ENCODE data around the gene PDE4D. TPM values are rescaled to one million over a fixed set of nuclear protein-coding genes. Genes with fewer than 3 reads are reported as not detected.

Gene PDE4D
- total RNA-seq, 2 experiments from 2014 or later, result 0.50 to 0.51 TPM

GRCh38 chr5:59019078-59019477 is 874.4 kb downstream of the PDE4D start:
- H3K79me2 ChIP-seq (ENCODE audit: insufficient read depth, low read depth, low read length), result no peaks in the 10 kb centered on the region
- no peak overlapping the region for H2AFZ ChIP-seq (ENCODE audit: low read length)
- intact Hi-C loops (cut with micrococcal nuclease; ENCODE audit: unreplicated experiment), result no loop called here
- no peaks in the 10 kb centered on the region for H3K9me2 ChIP-seq (ENCODE audit: insufficient read depth, low read length)
- no peaks in the 10 kb centered on the region for H3K36me3 ChIP-seq (ENCODE audit: insufficient read depth, low read length)
- H3K27ac ChIP-seq (ENCODE audit: low read depth, low read length, poor library complexity, severe bottlenecking), result no peak overlapping the region
- H3K4me3 ChIP-seq (ENCODE audit: low read depth, low read length, poor library complexity, severe bottlenecking), result no peak overlapping the region
- no peak overlapping the region for H3K4me2 ChIP-seq (ENCODE audit: low read length)
- BruUV-seq (replicated peaks), result no TSS peak
- TF ChIP-seq CTCF (conservative IDR thresholded peaks at IDR 0.05; ENCODE audit: low read length) (no peak), EZH2phosphoT487 (IDR thresholded peaks at IDR 0.05; ENCODE audit: borderline replicate concordance, low read depth, low read length) (no peak)
- CTCF ChIA-PET (ENCODE audit: unreplicated experiment), result interaction anchor here (0.5 kb wide), 1 partner anchor 203 kb away, joined by 3 read pairs; no protein-coding TSS in a partner anchor
- H3K4me1 ChIP-seq (ENCODE audit: insufficient read depth, low read length, poor library complexity, severe bottlenecking), result no peaks in the 10 kb centered on the region
- no peak for DNase-seq (ENCODE audit: low spot score)
- H3K9me3 ChIP-seq (ENCODE audit: low read length), result no peaks in the 10 kb centered on the region
- POLR2A ChIA-PET, result interaction anchor here (1.2 kb wide), 1 partner anchor 18 kb away, joined by 6 read pairs; no protein-coding TSS in a partner anchor
- H4K20me1 ChIP-seq (ENCODE audit: insufficient read depth, low read length), result no peaks in the 10 kb centered on the region

DNA sequence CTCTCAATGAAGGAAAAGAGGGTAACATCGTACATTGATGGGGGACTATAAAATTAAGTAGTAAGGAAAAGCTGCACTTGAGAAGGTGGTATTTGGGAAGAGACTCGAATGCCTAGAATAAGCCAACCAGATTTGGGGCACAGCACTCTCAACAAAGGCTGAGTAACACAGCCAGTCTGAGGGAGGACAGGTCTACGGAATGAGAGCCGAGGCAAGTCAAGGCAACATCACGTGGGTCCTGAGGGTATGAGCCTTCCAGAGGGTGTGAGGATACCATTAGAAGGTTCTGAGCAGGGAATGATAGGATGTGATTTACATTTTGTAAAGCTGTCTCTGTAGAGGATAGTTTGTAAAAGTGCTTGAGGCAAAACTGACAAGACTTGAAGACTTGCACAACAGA is 876.6 kb downstream of the PDE4D start:
- no peaks in the 10 kb centered on the region for H3K4me1 ChIP-seq (ENCODE audit: insufficient read depth, low read length, poor library complexity, severe bottlenecking)
- H2AFZ ChIP-seq (ENCODE audit: low read length), result no peak overlapping the region
- DNase-seq (ENCODE audit: low spot score), result no peak
- CTCF ChIA-PET (ENCODE audit: unreplicated experiment), result no interaction called here
- TF ChIP-seq EZH2phosphoT487 (IDR thresholded peaks at IDR 0.05; ENCODE audit: borderline replicate concordance, low read depth, low read length) (no peak), CTCF (conservative IDR thresholded peaks at IDR 0.05; ENCODE audit: low read length) (no peak)
- POLR2A ChIA-PET, result interaction anchor here (0.7 kb wide), 1 partner anchor 36 kb away, joined by 3 read pairs; no protein-coding TSS in a partner anchor
- H3K4me3 ChIP-seq (ENCODE audit: low read depth, low read length, poor library complexity, severe bottlenecking), result no peak overlapping the region
- H3K79me2 ChIP-seq (ENCODE audit: insufficient read depth, low read depth, low read length), result no peaks in the 10 kb centered on the region
- intact Hi-C loops (cut with micrococcal nuclease; ENCODE audit: unreplicated experiment), result no loop called here
- no peaks in the 10 kb centered on the region for H3K9me2 ChIP-seq (ENCODE audit: insufficient read depth, low read length)
- H3K36me3 ChIP-seq (ENCODE audit: insufficient read depth, low read length), result no peaks in the 10 kb centered on the region
- no peak overlapping the region for H3K27ac ChIP-seq (ENCODE audit: low read depth, low read length, poor library complexity, severe bottlenecking)
- H4K20me1 ChIP-seq (ENCODE audit: insufficient read depth, low read length), result no peaks in the 10 kb centered on the region
- H3K9me3 ChIP-seq (ENCODE audit: low read length), result no peaks in the 10 kb centered on the region
- no TSS peak for BruUV-seq (replicated peaks)
- no peak overlapping the region for H3K4me2 ChIP-seq (ENCODE audit: low read length)

DNA sequence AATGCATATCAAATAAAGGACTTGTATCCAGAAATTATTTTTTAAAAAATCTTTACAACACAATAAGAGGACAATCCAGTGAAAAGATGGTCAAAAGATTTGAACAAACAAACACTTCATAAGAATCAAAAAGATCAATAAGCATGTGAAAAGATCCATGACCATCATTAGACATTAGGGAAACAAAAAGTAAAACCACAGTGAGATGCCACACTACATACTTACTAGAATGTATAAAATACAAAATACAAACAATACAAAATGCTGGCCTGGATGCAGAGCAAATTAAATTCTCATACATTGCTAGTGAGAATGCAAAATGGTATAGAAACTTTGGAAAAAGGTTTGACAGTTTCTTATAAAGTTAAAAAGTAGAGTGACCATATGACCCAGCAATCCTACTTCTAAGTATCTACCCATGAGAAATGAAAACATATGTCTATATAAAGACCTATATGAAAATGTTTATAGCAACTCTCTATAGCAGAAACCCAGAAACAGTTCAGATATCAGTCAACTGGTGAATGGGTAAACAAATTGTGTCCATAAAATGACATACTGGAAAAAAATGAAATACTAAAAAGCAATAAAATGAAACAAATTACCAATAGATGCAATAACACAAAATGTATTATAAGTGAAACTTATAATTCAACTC is 884.6 kb downstream of the PDE4D start:
- POLR2A ChIA-PET, result interaction anchor here (1.2 kb wide), 1 partner anchor 9 kb away, joined by 3 read pairs; no protein-coding TSS in a partner anchor
- Histone ChIP-seq H3K4me2 (ENCODE audit: low read length) (no peak overlapping the region), H3K36me3 (ENCODE audit: insufficient read depth, low read length) (no peaks in the 10 kb centered on the region), H3K4me3 (ENCODE audit: low read depth, low read length, poor library complexity, severe bottlenecking) (no peak overlapping the region), H3K9me3 (ENCODE audit: low read length) (no peaks in the 10 kb centered on the region), H3K4me1 (ENCODE audit: insufficient read depth, low read length, poor library complexity, severe bottlenecking) (no peaks in the 10 kb centered on the region), H3K79me2 (ENCODE audit: insufficient read depth, low read depth, low read length) (no peaks in the 10 kb centered on the region), H3K9me2 (ENCODE audit: insufficient read depth, low read length) (no peaks in the 10 kb centered on the region), H2AFZ (ENCODE audit: low read length) (no peak overlapping the region), H4K20me1 (ENCODE audit: insufficient read depth, low read length) (no peaks in the 10 kb centered on the region), H3K27ac (ENCODE audit: low read depth, low read length, poor library complexity, severe bottlenecking) (no peak overlapping the region)
- intact Hi-C loops (cut with micrococcal nuclease; ENCODE audit: unreplicated experiment), result loop anchor here (5.0 kb wide), 1 partner anchor 122 kb away; no protein-coding TSS in a partner anchor
- TF ChIP-seq EZH2phosphoT487 (IDR thresholded peaks at IDR 0.05; ENCODE audit: borderline replicate concordance, low read depth, low read length), result no peak
- TF ChIP-seq CTCF (conservative IDR thresholded peaks at IDR 0.05; ENCODE audit: low read length), result no peak
- no peak for DNase-seq (ENCODE audit: low spot score)
- CTCF ChIA-PET (ENCODE audit: unreplicated experiment), result no interaction called here
- BruUV-seq (replicated peaks), result no TSS peak
